Measurements from ENCODE around the gene UQCC2. TPM values are rescaled to one million over a fixed set of nuclear protein-coding genes. Genes with fewer than 3 reads are reported as not detected.
A peak's percentile ranks its signal among the peaks of the same experiment; 100 is the strongest.

The UQCC2 gene
- total RNA-seq, 2 donors from 2014 or later, result 24.5 to 25.7 TPM

GRCh38 chr6:33732385-33732784, 20.9 kb upstream of the UQCC2 start:
- peak overlapping the region; percentile 66 to 95 for H3K27ac ChIP-seq
- TF ChIP-seq POLR2A (IDR thresholded peaks at IDR 0.05) (no peak), POLR2AphosphoS5 (IDR thresholded peaks at IDR 0.05) (no peak)
- TF ChIP-seq, protein P1, sequence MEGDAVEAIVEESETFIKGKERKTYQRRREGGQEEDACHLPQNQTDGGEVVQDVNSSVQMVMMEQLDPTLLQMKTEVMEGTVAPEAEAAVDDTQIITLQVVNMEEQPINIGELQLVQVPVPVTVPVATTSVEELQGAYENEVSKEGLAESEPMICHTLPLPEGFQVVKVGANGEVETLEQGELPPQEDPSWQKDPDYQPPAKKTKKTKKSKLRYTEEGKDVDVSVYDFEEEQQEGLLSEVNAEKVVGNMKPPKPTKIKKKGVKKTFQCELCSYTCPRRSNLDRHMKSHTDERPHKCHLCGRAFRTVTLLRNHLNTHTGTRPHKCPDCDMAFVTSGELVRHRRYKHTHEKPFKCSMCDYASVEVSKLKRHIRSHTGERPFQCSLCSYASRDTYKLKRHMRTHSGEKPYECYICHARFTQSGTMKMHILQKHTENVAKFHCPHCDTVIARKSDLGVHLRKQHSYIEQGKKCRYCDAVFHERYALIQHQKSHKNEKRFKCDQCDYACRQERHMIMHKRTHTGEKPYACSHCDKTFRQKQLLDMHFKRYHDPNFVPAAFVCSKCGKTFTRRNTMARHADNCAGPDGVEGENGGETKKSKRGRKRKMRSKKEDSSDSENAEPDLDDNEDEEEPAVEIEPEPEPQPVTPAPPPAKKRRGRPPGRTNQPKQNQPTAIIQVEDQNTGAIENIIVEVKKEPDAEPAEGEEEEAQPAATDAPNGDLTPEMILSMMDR (IDR thresholded peaks at IDR 0.05), result no peak
- 90% methylated on average over 6 of the region's 6 CpGs for WGBS
- no peaks in the 10 kb centered on the region for H3K36me3 ChIP-seq
- no peak for DNase-seq (ENCODE audit: low spot score)
- H3K27me3 ChIP-seq (replicated peaks; ENCODE audit: insufficient read depth), result no peaks in the 10 kb centered on the region
- intact Hi-C loops (cut with DNase I), result no loop called here
- no peak overlapping the region for H3K4me3 ChIP-seq
- no peaks in the 10 kb centered on the region for H3K9me3 ChIP-seq
- peaks cover 22% of the 10 kb centered on the region for H3K4me1 ChIP-seq (replicated peaks)

- peak; percentile 89 for DNase-seq (ENCODE audit: low spot score)
- Histone ChIP-seq H3K36me3 (no peaks in the 10 kb centered on the region), H3K9me3 (no peaks in the 10 kb centered on the region), H3K27me3 (replicated peaks; ENCODE audit: insufficient read depth) (no peaks in the 10 kb centered on the region), H3K4me1 (replicated peaks) (peaks cover 22% of the 10 kb centered on the region), H3K4me3 (no peak overlapping the region), H3K27ac (peak overlapping the region; percentile 79 to 95)
- TF ChIP-seq POLR2A (IDR thresholded peaks at IDR 0.05) (peak; percentile 37), POLR2AphosphoS5 (IDR thresholded peaks at IDR 0.05) (peak; percentile 99)
- TF ChIP-seq, protein P1 (IDR thresholded peaks at IDR 0.05), result no peak
- intact Hi-C loops (cut with DNase I), result no loop called here
- WGBS, result 46% methylated on average over 8 of the region's 9 CpGs
These were observed 20.3 kb upstream of the UQCC2 start for GRCh38 chr6:33731751-33732282.

- intact Hi-C loops (cut with DNase I), result no loop called here
- no peak for DNase-seq (ENCODE audit: low spot score)
- Histone ChIP-seq H3K9me3 (no peaks in the 10 kb centered on the region), H3K27ac (peak overlapping the region; percentile 79 to 95), H3K27me3 (replicated peaks; ENCODE audit: insufficient read depth) (no peaks in the 10 kb centered on the region), H3K4me3 (no peak overlapping the region), H3K4me1 (replicated peaks) (peaks cover 22% of the 10 kb centered on the region), H3K36me3 (no peaks in the 10 kb centered on the region)
- whole genome bisulfite sequencing, result 62% methylated on average over 7 of the region's 7 CpGs
- TF ChIP-seq, protein P1 (IDR thresholded peaks at IDR 0.05), result no peak
- TF ChIP-seq POLR2AphosphoS5 (IDR thresholded peaks at IDR 0.05), result no peak
- TF ChIP-seq POLR2A (IDR thresholded peaks at IDR 0.05), result no peak
These were observed 19.5 kb upstream of the UQCC2 start for GRCh38 chr6:33731035-33731434.

DNA sequence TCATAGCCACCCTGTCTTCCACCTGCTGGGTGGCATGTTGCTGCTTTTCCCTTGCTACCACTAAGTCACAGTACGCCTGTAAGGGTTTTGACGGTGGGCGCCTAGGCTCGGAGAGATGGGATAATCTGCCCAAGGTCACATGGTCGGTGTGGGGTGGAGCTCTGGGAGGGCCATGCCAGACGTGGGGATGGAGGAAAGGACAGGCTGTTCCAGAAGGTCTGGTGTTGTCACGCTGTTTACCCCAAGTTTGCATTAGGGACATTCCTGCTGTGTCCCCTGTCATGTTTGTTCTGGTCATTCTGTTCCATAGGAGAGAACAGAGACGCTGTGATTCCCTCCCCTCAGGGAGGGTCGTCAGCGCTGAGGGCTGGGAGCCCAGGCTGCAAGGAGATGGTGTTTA, 19.1 kb upstream of the UQCC2 start:
- peak overlapping the region; percentile 79 to 95 for H3K27ac ChIP-seq
- no peak overlapping the region for H3K4me3 ChIP-seq
- H3K4me1 ChIP-seq (replicated peaks), result peaks cover 22% of the 10 kb centered on the region
- H3K9me3 ChIP-seq, result no peaks in the 10 kb centered on the region
- no peaks in the 10 kb centered on the region for H3K36me3 ChIP-seq
- no peaks in the 10 kb centered on the region for H3K27me3 ChIP-seq (replicated peaks; ENCODE audit: insufficient read depth)
- DNase-seq (ENCODE audit: low spot score), result no peak
- TF ChIP-seq, protein P1 (IDR thresholded peaks at IDR 0.05), result no peak
- TF ChIP-seq POLR2AphosphoS5 (IDR thresholded peaks at IDR 0.05), result peak; percentile 44
- 58% methylated on average over 10 of the region's 10 CpGs for WGBS
- intact Hi-C loops (cut with DNase I), result no loop called here

- DNase-seq (ENCODE audit: low spot score), result no peak
- intact Hi-C loops (cut with DNase I), result no loop called here
- H3K4me3 ChIP-seq, result no peak overlapping the region
- H3K4me1 ChIP-seq (replicated peaks), result peaks cover 22% of the 10 kb centered on the region
- TF ChIP-seq, protein P1 (IDR thresholded peaks at IDR 0.05), result no peak
- TF ChIP-seq POLR2A (IDR thresholded peaks at IDR 0.05) (no peak), POLR2AphosphoS5 (IDR thresholded peaks at IDR 0.05) (no peak)
- no peaks in the 10 kb centered on the region for H3K9me3 ChIP-seq
- H3K27me3 ChIP-seq (replicated peaks; ENCODE audit: insufficient read depth), result no peaks in the 10 kb centered on the region
- no peak overlapping the region for H3K27ac ChIP-seq
- 92% methylated on average over 6 of the region's 6 CpGs for WGBS
- H3K36me3 ChIP-seq, result no peaks in the 10 kb centered on the region
These were observed 17.6 kb upstream of the UQCC2 start for GRCh38 chr6:33729059-33729458.

Measured in prostate gland (tissue), 2 donors.